ENCODE data around the gene IL17B. TPM values are rescaled to one million over a fixed set of nuclear protein-coding genes. Genes with fewer than 3 reads are reported as not detected.
"Not testable (repeated sequence)": the region's sequence is repeated elsewhere in the genome, so short reads cannot be mapped to it uniquely, and the experiment has no call there.

Gene IL17B
- total RNA-seq, 1 experiment from 2014 or later: 1.5 TPM

DNA sequence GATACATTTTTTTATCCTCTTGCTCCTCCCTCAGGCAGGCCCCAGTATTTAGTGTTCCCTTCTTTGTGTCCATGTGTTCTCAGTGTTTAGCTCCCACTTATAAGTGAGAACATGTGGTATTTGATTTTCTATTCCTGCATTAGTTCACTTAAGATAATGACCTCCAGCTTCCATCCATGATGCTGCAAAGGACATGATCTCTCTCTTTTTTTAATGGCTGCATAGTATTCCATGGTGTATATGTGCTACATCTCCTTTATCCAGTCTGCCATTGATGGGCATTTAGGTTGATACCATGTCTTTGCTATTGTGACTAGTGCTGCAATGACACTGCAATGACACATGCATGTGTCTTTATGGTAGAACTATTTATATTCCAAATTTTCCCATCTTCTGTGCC lies 15.9 kb upstream of the IL17B start:
- not testable (repeated sequence) for H3K36me3 ChIP-seq; H3K27me3 ChIP-seq; H3K4me1 ChIP-seq; H3K4me3 ChIP-seq; DNase-seq; H3K27ac ChIP-seq; H3K9me3 ChIP-seq (replicated peaks)

- peaks cover 18% of the 10 kb centered on the region for H3K4me1 ChIP-seq
- H3K36me3 ChIP-seq: no peaks in the 10 kb centered on the region
- no peak overlapping the region for H3K27ac ChIP-seq
- no peak for DNase-seq
- no peaks in the 10 kb centered on the region for H3K9me3 ChIP-seq (replicated peaks)
- H3K4me3 ChIP-seq: no peak overlapping the region
- no peaks in the 10 kb centered on the region for H3K27me3 ChIP-seq
Observed at GRCh38 chr5:149392718-149393117, 13.6 kb upstream of the IL17B start.

GRCh38 chr5:149391524-149391923 lies 12.4 kb upstream of the IL17B start:
- no peaks in the 10 kb centered on the region for H3K9me3 ChIP-seq (replicated peaks)
- no peaks in the 10 kb centered on the region for H3K27me3 ChIP-seq
- DNase-seq: no peak
- H3K4me1 ChIP-seq: peaks cover 18% of the 10 kb centered on the region
- H3K36me3 ChIP-seq: no peaks in the 10 kb centered on the region
- H3K4me3 ChIP-seq: no peak overlapping the region
- no peak overlapping the region for H3K27ac ChIP-seq

GRCh38 chr5:149391076-149391475 lies 12.0 kb upstream of the IL17B start:
- not testable (repeated sequence) for H3K27ac ChIP-seq; DNase-seq; H3K9me3 ChIP-seq (replicated peaks); H3K4me3 ChIP-seq; H3K27me3 ChIP-seq; H3K36me3 ChIP-seq
- H3K4me1 ChIP-seq: peaks cover 18% of the 10 kb centered on the region

DNA sequence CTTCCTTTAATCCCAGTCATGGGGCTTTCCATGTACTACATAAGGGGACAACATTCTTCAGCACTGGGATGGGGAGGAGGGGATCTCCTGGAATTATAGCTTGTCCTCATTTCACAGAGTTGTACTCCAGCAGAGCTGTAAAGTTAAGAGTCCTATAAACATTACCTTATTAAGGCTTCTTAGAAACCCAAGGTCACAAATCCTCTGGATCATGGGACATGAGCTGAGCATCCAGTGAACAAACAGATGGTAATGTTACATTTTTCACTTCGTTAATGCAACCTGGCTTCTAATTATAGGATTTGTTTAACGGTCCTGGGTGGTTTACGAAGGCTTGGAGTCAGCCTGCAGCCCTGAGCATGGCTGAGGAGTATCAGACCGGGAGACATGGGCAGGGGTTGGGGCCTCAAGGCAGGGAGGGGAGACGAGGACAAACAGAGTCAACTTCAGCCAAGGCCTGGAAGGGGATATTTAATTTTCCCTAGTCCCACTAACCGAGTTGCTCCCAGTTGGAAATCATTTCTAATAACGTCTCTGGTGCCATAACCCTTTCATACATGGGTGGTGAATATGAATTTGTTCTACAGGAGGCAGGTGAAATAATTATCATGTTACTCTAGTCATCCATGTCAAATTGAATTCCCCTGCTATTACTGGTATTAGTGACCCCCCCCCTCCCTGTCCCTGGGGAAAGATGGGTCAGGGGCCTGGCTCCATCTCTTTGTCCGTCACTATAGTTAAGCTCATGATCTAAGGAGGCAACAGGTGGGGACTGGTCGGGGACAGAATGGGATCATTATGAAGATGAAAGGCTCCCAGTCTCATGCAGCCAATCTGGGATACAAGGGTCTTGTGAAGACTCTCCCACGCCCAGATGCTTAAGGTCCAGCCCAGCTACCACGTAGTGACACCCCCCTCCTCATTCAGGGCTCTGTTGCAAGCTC lies 10.7 kb upstream of the IL17B start:
- H3K36me3 ChIP-seq: no peaks in the 10 kb centered on the region
- peaks cover 18% of the 10 kb centered on the region for H3K4me1 ChIP-seq
- peak overlapping the region; percentile 67 for H3K27ac ChIP-seq
- no peaks in the 10 kb centered on the region for H3K27me3 ChIP-seq
- H3K9me3 ChIP-seq (replicated peaks): no peaks in the 10 kb centered on the region
- no peak overlapping the region for H3K4me3 ChIP-seq
- DNase-seq: peak; percentile 76 to 89

DNA sequence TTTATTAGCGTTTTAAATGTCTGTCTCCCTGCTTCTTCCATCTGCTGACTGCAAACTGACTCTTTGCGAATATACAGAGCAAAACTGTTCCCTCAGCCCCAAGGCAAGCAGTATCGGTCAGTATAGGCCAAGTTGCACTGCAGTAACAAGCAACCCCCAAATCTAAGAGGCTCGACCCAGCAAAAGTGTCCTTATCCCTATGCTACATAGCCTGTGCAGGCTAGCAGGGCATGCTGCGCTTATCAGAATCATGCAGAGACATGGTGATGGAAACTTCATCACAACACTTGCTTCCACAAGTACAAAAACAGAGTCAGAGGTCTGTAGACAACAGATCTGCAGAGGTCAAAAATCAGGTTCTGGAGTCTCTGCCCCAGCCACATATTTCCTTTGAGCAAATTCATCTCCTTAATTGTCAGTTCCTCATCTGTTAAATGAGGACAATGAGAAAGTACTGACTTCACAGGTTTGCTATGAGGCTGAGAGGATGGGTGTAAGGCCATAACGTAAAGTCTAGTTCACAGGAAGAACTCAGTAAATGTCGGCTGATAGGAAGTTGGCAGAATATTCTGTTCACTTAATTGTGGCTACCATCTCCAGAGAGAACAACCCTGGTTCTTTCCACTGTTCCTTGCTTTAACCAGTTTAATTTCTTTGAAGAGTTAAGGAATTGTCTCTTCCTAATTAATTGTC lies 9.6 kb upstream of the IL17B start:
- H3K4me1 ChIP-seq: peaks cover 18% of the 10 kb centered on the region
- peak overlapping the region; percentile 67; the same call in 1 of the 2 replicates for H3K27ac ChIP-seq
- no peaks in the 10 kb centered on the region for H3K27me3 ChIP-seq
- H3K36me3 ChIP-seq: no peaks in the 10 kb centered on the region
- H3K9me3 ChIP-seq (replicated peaks): no peaks in the 10 kb centered on the region
- no peak for DNase-seq
- H3K4me3 ChIP-seq: no peak overlapping the region

GRCh38 chr5:149387982-149388381 lies 8.9 kb upstream of the IL17B start:
- Histone ChIP-seq H3K4me1 (peaks cover 18% of the 10 kb centered on the region), H3K4me3 (no peak overlapping the region), H3K27ac (no peak overlapping the region), H3K36me3 (no peaks in the 10 kb centered on the region), H3K9me3 (replicated peaks) (no peaks in the 10 kb centered on the region), H3K27me3 (no peaks in the 10 kb centered on the region)
- DNase-seq: no peak

DNA sequence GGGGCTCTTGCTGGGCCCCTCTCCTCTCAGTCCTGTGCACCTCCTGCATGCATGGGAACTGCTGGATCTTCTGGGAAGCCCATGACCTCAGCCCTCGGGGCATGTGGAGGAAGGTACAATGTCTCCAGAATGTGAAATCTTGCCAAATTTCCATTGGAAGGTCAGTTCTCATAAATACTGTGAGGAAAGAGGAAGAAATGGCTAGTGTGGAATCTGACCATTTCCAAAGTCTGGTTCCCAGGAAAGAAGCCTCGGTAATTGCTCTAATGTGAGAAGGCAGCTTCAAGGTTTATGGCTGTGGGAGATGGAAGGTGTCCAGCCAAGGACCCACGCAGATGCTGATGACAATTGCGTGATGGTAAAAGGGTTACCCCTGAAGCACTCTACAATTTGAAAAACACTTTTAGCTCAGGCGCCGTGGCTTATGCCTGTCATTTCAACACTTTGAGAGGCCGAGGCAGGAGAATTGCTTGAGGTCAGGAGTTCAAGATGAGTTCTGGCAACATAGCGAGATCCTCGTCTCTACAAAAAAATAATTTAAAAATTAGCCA lies 8.1 kb upstream of the IL17B start:
- Histone ChIP-seq H3K36me3 (no peaks in the 10 kb centered on the region), H3K27ac (no peak overlapping the region), H3K9me3 (replicated peaks) (no peaks in the 10 kb centered on the region), H3K4me1 (peaks cover 18% of the 10 kb centered on the region), H3K27me3 (no peaks in the 10 kb centered on the region), H3K4me3 (no peak overlapping the region)
- no peak for DNase-seq

DNA sequence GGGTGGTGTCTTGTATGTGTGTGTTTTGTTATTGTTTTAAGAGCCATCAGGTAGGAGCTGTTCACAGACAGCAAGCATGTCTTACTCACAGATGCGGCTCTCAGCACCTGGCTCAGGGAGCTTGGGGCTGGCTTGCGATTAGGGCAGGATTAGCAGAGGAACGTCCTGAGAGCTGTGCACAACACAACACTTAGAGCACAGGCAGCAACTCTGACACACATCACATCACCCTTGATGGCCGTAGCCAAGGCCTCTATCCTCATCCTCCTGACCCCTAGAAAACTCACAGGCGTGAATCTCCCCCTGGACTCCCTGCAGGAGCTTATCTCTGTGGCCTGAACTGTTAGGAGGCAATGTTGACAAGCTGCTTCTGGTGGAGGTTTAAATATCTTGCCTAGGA lies 7.1 kb upstream of the IL17B start:
- no peak overlapping the region for H3K4me3 ChIP-seq
- H3K36me3 ChIP-seq: no peaks in the 10 kb centered on the region
- H3K27ac ChIP-seq: no peak overlapping the region
- no peak for DNase-seq
- peaks cover 18% of the 10 kb centered on the region for H3K4me1 ChIP-seq
- no peaks in the 10 kb centered on the region for H3K27me3 ChIP-seq
- H3K9me3 ChIP-seq (replicated peaks): no peaks in the 10 kb centered on the region

GRCh38 chr5:149383399-149383798 lies 4.3 kb upstream of the IL17B start:
- no peaks in the 10 kb centered on the region for H3K9me3 ChIP-seq (replicated peaks)
- no peaks in the 10 kb centered on the region for H3K36me3 ChIP-seq
- H3K27ac ChIP-seq: no peak overlapping the region
- peaks cover 5% of the 10 kb centered on the region; the same call in 1 of the 2 replicates for H3K4me1 ChIP-seq
- no peak overlapping the region for H3K4me3 ChIP-seq
- no peak for DNase-seq
- H3K27me3 ChIP-seq: no peaks in the 10 kb centered on the region

DNA sequence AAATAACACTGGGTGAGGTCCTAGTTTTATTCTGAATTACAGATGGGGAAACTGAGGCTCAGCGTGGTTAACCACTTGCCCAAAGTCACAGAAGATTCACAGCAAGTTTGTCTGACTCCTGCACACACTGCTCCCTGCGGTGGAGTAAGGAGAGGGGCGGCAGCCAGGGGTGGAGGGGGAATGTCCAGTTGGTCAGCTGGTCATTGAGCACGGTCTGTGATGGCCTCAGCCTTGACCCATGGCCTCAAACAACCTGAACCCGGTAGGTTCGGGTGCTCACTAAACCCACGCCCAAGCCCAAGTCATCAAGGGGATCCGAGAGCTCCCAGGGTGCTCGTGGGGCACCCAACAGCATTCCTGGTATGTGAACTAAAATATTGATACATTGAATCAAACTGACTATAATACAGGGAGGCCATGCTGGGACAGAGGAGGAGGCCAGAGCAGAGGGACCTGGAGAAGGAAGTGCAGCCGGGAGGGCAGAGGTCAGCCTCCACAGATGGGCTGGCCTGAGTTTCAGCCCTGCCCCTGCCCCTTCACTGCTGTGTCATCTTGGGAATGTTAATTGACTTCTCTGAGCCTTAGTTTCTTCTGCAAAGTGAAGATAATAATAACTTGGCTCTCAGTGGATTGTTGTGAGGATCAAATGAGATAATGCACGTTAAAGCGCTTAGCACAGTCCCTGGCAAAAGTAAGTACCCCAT lies 3.6 kb upstream of the IL17B start:
- H3K4me3 ChIP-seq: no peak overlapping the region
- peaks cover 5% of the 10 kb centered on the region; the same call in 1 of the 2 replicates for H3K4me1 ChIP-seq
- no peak overlapping the region for H3K27ac ChIP-seq
- no peaks in the 10 kb centered on the region for H3K36me3 ChIP-seq
- H3K9me3 ChIP-seq (replicated peaks): no peaks in the 10 kb centered on the region
- DNase-seq: no peak
- no peaks in the 10 kb centered on the region for H3K27me3 ChIP-seq

GRCh38 chr5:149381986-149382338 lies 2.9 kb upstream of the IL17B start:
- no peak overlapping the region for H3K27ac ChIP-seq
- H3K9me3 ChIP-seq (replicated peaks): no peaks in the 10 kb centered on the region
- peaks cover 5% of the 10 kb centered on the region; the same call in 1 of the 2 replicates for H3K4me1 ChIP-seq
- peak; percentile 66 to 84 for DNase-seq
- no peak overlapping the region for H3K4me3 ChIP-seq
- no peaks in the 10 kb centered on the region for H3K27me3 ChIP-seq
- H3K36me3 ChIP-seq: no peaks in the 10 kb centered on the region

DNA sequence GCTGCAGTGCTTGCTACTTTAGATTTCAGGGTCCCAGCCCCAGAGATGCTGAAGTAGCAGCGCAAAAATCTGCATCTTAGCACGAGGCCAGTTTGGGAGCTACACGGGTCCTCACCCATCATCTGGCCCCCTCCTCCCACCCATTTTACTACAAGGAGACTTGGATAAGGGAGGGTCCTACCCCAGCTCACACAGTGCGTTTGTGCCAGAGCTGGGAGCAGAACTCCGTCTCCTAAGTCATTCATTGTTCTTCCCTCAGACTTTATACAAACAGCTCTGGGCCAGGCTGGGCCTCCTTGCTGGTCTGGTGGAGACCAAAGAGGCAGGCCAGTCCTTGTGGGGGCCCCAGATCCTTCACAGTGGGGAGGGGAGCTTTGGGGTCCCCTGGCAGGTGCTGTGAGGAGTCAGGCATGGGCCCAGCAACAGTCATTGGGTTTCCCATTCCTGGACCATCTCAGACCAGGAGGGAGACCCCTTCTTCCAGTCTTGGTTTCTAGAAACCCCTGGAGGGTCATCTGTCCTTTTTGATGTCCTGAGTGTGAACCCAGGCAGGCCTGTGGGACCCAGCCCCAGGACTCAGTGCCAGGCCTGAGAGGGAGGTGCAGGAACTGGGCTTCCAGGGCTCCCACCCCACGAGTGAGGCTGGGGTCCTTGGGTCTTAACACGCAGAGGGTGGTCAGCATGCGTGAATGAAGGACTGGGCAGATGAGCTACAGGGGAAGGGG lies 2.3 kb upstream of the IL17B start:
- peaks cover 5% of the 10 kb centered on the region; the same call in 1 of the 2 replicates for H3K4me1 ChIP-seq
- no peak overlapping the region for H3K27ac ChIP-seq

DNA sequence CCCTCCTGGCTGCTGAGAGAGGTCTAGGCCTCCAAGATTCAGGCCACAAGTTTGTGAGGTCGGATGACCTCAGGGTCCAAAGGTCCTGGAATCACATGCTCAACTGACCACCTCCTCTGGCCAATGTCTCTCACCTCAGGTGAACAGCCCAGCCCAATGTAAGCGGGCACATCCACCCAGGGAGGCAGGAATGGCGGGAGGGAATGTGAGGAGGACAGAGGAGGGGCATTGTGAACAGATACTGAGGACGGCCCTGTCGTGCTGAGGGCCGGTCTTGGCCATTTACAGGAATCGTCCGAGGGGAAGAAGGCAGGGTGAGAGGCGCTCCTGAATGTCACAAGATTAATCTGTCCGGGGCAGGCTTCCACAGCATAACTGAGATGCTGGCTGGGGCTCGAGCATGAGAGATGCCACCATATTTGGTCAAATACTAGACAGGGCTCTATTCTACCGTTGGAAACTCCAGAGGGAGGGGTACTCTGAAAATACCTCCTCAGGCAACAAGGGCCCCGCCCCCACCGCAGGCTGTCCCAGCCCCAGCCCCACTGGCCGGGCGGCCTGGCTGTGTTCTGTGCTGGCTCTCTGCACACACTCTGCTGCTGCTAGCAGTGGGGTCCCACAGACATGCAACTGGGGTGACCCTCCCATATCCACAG lies 1.5 kb upstream of the IL17B start:
- DNase-seq: no peak
- Histone ChIP-seq H3K36me3 (no peaks in the 10 kb centered on the region), H3K9me3 (replicated peaks) (no peaks in the 10 kb centered on the region), H3K27ac (no peak overlapping the region), H3K27me3 (no peaks in the 10 kb centered on the region), H3K4me1 (peaks cover 5% of the 10 kb centered on the region; the same call in 1 of the 2 replicates), H3K4me3 (no peak overlapping the region)

More for the DNA sequence above, 2.3 kb upstream of the IL17B start:
- H3K27me3 ChIP-seq: no peaks in the 10 kb centered on the region
- no peaks in the 10 kb centered on the region for H3K36me3 ChIP-seq
- no peak overlapping the region for H3K4me3 ChIP-seq
- H3K9me3 ChIP-seq (replicated peaks): no peaks in the 10 kb centered on the region
- DNase-seq: no peak
